ENCODE data around the gene MACF1.
A peak's percentile ranks its signal among the peaks of the same experiment; 100 is the strongest.

Gene MACF1

GRCh38 chr1:39360731-39361130 is 156.2 kb downstream of the MACF1 start:
- no peak for DNase-seq

GRCh38 chr1:39361446-39361845 is 157.0 kb downstream of the MACF1 start:
- no peak for DNase-seq

DNA sequence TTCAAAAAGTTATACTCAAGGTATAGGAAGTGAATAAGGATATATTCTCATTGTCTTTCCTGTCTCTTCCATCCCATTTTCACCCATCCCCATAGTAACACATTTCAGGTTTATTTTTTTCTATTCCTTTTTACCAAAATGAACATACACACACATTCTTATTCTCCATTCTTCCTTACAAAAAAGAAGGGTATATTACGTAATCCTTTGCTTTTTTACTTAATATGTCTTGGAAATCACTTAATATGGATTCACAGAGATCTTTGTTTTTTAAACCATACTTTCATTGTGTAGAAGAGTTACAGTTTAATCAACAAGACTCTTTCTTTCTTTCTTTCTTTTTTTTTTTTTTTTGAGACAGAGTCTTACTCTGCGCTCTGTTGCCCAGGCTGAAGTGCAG is 158.8 kb downstream of the MACF1 start:
- no peak for DNase-seq

DNA sequence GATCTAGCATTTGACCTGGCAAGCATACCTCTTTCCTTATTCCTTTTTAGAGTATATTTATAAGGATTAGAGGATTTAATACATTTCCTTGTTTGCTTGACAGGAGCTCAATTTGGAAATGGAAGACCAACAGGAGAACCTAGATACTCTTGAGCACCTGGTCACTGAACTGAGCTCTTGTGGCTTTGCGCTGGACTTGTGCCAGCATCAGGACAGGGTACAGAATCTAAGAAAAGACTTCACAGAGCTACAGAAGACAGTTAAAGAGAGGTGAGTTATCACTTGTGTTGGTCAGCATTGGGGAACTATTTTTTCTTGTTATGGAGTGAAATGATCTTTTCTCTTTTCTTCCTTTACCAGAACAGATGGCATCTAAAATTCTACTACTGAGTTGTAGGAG is 163.6 kb downstream of the MACF1 start:
- DNase-seq = no peak

GRCh38 chr1:39369565-39369964 is 165.1 kb downstream of the MACF1 start:
- no peak for DNase-seq

DNA sequence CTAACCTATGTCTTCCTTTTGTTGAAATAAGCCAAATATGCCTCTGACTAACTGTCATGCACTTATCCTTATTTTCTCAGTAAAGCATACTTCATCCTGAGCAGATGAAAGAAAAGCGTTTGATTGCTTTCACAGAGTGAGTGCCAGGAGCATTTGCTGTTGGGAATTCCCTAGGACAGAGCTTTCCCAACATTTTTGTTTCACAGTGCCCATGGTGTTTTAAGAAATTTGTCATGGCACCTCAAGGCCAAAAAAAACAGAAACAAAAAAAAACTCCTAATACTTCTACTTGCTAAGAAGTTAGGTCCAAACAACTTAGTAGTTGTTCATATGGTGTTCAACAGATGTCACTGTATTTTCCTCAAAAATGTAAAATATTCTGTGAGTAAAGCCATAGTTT is 166.1 kb downstream of the MACF1 start:
- no peak for DNase-seq

DNA sequence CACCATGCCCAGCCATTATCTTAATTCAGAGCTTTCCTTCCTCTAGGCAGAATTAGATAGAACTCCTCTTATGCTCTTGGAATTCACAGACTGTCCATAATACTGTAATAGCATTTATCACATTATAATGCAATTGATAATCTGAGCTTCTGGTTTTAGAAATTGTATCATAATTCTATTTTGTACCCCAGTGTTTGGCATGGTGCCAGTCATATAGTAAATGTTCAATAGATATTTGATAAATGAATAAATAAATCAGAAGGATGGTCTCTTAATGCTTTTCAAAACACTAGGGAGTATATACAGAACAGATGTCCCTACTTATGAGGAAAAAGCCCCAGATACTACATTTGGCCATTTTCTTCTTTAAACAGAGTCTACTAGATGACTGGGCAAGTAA is 167.6 kb downstream of the MACF1 start:
- DNase-seq = no peak

DNA sequence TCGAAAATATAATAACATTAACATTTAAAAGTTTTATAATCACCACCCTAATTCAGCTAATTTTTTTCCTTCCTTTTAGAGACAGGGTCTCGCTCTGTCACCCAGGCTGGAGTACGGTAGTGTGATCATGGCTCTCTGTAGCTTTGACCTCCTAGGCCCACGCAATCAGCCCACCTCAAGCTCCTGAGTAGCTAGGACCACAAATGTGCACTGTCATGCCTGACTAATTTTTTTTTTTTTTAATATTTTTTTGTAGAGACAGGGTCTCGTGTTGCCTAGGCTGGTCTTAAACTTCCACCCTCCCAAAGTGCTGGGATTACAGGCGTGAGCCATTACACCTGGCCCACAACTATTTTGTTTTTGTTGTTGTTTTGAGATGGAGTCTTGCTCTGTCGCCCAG is 172.2 kb downstream of the MACF1 start:
- DNase-seq = no peak

DNA sequence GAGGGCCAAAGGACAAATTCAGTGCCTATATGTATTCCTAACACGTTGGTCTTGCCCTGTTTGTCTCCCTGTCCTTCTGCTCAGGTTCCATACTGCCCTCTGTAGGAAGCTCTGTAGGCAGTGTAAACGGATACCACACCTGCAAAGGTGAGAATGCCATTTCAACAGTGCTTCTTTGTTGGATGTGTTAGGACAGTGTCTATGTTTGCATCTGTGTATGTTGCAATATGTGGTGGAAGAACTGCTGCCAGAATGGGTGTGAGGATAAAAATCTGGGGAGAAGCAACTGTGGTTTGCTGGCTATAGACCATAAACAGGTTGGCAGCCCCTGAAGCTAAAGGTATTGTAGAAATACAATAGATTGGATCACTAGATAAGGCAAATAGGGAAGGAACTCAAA is 173.9 kb downstream of the MACF1 start:
- peak; percentile 29 for DNase-seq

GRCh38 chr1:39379187-39379586 is 174.7 kb downstream of the MACF1 start:
- no peak for DNase-seq

DNA sequence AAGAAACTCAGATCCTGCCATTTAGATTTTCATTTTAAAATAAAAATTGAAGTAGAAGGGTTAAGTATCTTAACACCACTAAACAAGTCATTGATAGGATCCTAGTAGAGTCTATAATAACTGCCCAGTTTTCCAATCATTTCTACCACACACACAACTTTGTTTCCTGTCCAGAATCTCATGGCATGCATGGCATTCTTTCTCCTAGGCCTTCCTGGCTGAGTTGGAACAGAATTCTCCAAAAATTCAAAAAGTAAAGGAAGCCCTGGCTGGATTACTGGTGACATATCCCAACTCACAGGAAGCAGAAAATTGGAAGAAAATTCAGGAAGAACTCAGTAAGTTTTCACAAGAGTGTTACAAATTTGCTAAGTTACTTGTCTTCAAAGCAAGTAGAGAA is 175.5 kb downstream of the MACF1 start:
- DNase-seq = no peak

DNA sequence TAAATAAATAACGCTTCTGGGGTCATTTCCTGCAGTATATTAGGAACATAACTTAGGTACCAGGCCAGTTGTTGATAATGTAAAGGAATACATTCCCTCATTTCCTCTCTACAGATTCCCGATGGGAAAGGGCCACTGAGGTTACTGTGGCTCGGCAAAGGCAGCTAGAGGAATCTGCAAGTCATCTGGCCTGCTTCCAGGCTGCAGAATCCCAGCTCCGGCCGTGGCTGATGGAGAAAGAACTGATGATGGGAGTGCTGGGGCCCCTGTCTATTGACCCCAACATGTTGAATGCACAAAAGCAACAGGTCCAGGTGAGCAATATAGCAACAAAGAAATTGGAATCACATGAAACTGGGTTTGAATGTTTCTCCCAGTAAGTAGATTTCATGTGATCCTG is 177.3 kb downstream of the MACF1 start:
- DNase-seq = no peak

- DNase-seq = no peak
Measured at GRCh38 chr1:39384305-39384704, 179.8 kb downstream of the MACF1 start.

- no peak for DNase-seq
Measured at GRCh38 chr1:39385067-39385988, 180.8 kb downstream of the MACF1 start.

- DNase-seq = no peak
Measured at GRCh38 chr1:39386997-39387396, 182.5 kb downstream of the MACF1 start.

DNA sequence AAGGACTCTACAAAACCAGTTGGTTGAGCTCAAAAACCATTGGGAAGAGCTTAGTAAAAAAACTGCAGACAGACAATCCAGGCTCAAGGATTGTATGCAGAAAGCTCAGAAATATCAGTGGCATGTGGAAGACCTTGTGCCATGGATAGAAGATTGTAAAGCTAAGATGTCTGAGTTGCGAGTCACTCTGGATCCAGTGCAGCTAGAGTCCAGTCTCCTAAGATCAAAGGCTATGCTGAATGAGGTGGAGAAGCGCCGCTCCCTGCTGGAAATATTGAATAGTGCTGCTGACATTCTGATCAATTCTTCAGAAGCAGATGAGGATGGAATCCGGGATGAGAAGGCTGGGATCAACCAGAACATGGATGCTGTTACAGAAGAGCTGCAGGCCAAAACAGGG is 183.0 kb downstream of the MACF1 start:
- peak; percentile 15 for DNase-seq

DNA sequence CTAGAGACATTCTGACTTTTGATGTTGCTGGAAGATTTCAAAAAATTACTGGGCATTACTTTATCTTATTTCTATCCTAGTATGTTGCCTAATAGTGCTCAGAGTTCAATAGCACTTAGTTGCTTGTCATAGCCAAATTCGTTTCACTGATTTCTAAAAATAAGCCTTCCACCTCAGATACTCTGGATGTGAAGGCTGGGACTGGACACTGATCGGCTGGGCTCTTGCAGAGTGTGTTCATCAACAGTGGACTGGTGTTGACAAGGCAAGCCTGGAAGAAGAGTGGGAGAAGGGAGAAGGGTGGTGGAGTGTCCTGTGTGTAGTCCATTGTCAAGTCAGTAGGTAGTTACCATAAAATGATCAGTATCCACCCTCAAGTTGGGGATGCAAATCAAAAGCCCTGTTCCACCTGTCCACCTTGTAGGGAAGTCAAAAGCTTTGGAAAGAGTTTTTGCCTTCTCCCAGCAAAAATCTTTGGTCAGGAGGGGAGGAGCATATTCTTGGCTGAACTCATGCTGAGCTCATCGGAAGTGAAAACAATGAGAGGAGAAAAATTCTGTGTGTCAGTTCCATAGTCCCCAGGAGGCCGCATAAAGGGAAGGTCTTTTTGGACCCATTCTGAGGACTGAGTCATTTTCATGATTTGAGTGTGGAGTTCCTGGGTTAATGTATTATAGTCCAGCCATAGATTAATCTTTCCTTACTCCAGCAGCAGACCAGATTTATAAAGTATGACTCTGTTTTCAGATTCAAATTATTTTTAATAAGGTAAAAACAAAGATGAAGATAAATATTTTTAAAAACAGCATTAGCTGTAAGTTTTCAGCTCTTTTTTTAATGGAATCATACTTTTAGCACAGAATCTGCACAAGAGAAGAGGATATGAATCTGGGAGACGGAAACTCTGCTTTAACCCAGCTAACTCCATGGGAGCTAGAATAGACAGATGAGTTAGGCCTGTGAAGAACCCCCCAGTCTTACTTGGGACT is 187.5 kb downstream of the MACF1 start:
- DNase-seq = no peak

DNA sequence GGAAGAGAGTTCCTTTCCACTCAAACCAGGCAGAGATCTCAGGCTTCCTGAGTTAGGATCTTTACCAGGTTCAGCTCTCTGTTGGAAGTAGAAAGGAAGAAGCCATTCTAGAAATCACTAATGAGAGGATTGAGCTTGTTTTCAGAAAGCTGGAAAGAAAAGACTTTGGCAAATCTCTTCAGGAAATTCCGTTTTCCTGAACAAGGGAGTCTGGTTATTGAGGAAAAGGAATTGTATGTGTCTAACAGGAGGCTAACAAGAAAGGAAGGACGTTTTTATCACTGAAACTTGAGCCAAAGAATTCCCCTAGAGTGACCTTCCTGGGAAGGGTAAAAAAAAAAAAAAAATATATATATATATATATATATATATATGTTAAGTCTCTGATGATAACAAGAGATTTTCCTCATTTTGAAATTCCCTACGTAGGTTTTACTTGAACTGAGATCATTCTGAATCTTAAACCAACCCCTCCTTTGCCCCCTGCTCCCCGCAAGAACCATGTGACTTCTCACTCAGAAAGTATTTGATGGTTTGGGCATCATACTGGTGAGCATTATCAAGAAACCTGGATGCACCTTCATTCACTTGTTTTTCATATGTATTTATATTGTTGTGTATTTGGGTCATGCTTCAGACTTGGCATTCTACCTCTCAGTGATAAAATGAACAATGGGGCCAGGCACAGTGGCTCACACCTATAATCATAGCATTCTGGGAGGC is 188.5 kb downstream of the MACF1 start:
- no peak for DNase-seq

GRCh38 chr1:39393645-39394044 is 189.2 kb downstream of the MACF1 start:
- DNase-seq = no peak

DNA sequence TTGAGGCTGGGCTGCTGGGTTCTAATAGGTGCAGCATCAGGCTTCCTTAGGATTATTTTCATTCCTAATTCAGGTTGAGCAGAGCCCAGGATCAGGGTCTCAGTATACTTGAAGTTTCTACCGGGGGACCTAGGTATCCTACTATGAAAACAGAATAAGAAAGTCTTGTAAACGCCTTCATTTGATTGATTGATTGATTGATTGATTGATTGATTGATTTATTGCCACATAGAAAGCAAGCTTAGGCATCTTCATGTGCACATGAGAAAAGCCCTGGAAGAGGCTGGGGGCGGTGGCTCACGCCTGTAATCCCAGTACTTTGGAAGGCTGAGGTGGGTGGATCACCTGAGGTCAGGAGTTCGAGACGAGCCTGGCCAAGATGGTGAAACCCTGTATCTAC is 189.6 kb downstream of the MACF1 start:
- DNase-seq = no peak

GRCh38 chr1:39394598-39394997 is 190.1 kb downstream of the MACF1 start:
- no peak for DNase-seq

- DNase-seq = peak; percentile 71
Measured at GRCh38 chr1:39395357-39395831, 190.9 kb downstream of the MACF1 start.

DNA sequence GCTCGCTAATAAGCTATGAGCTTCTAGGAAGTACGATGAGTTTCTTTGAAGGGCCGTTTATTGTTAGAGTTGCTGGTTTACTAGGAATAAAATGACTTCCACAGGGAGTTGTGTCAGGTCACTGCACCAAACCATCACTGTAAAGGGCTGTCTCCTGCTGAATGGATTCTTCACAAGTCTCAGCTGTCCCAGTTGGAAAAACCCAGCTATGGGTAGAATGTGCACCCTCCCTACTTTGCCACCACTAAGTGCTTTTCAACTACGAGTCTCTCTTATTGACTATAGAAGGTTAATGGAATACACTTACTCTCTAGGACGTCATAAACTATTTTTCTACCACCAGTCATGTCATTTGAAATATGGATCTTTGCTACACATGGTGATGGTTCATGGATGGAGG is 192.2 kb downstream of the MACF1 start:
- no peak for DNase-seq

Data from NCI-H82 (cell line).